ENCODE measurements around the gene RALGAPA2.

Gene RALGAPA2

GRCh38 chr20:20668639-20669038, 43.8 kb downstream of the RALGAPA2 start:
- no peak overlapping the region for H3K9ac ChIP-seq (ENCODE audit: low read depth, low read length, poor library complexity, severe bottlenecking)
- no peak overlapping the region for H2AFZ ChIP-seq (ENCODE audit: low read length)
- TF ChIP-seq EZH2phosphoT487 (IDR thresholded peaks at IDR 0.05; ENCODE audit: borderline replicate concordance) (no peak), CTCF (conservative IDR thresholded peaks at IDR 0.05; ENCODE audit: low read length) (no peak)
- H4K20me1 ChIP-seq (ENCODE audit: insufficient read depth, low read length, poor library complexity, severe bottlenecking): no peaks in the 10 kb centered on the region
- H3K79me2 ChIP-seq (ENCODE audit: insufficient read depth, low read length): no peaks in the 10 kb centered on the region
- peak overlapping the region; percentile 48 for H3K4me2 ChIP-seq (ENCODE audit: low read depth, low read length, poor library complexity, severe bottlenecking)
- peaks cover 42% of the 10 kb centered on the region for H3K4me1 ChIP-seq (ENCODE audit: insufficient read depth, low read length, poor library complexity, severe bottlenecking)
- no peaks in the 10 kb centered on the region for H3K36me3 ChIP-seq (ENCODE audit: insufficient read depth, low read length)
- H3K4me3 ChIP-seq (ENCODE audit: low read length, poor library complexity, severe bottlenecking): peak overlapping the region; percentile 17
- no peaks in the 10 kb centered on the region for H3K9me2 ChIP-seq (replicated peaks; ENCODE audit: low read depth, low read length)
- no peaks in the 10 kb centered on the region for H3F3A ChIP-seq (ENCODE audit: low read depth)
- no peaks in the 10 kb centered on the region for H3K27me3 ChIP-seq (ENCODE audit: insufficient read depth, low read length, poor library complexity, severe bottlenecking)
- no peaks in the 10 kb centered on the region for H3K9me3 ChIP-seq (ENCODE audit: insufficient read depth, low read depth, low read length)

- peak overlapping the region; percentile 48 for H3K4me2 ChIP-seq (ENCODE audit: low read depth, low read length, poor library complexity, severe bottlenecking)
- peak overlapping the region; percentile 12 for H3K9ac ChIP-seq (ENCODE audit: low read depth, low read length, poor library complexity, severe bottlenecking)
- no peaks in the 10 kb centered on the region for H3K9me3 ChIP-seq (ENCODE audit: insufficient read depth, low read depth, low read length)
- no peaks in the 10 kb centered on the region for H4K20me1 ChIP-seq (ENCODE audit: insufficient read depth, low read length, poor library complexity, severe bottlenecking)
- H3K4me3 ChIP-seq (ENCODE audit: low read length, poor library complexity, severe bottlenecking): no peak overlapping the region
- H3F3A ChIP-seq (ENCODE audit: low read depth): no peaks in the 10 kb centered on the region
- H3K27me3 ChIP-seq (ENCODE audit: insufficient read depth, low read length, poor library complexity, severe bottlenecking): no peaks in the 10 kb centered on the region
- peaks cover 43% of the 10 kb centered on the region for H3K4me1 ChIP-seq (ENCODE audit: insufficient read depth, low read length, poor library complexity, severe bottlenecking)
- H3K36me3 ChIP-seq (ENCODE audit: insufficient read depth, low read length): no peaks in the 10 kb centered on the region
- no peak for TF ChIP-seq CTCF (conservative IDR thresholded peaks at IDR 0.05; ENCODE audit: low read length)
- TF ChIP-seq EZH2phosphoT487 (IDR thresholded peaks at IDR 0.05; ENCODE audit: borderline replicate concordance): no peak
- H2AFZ ChIP-seq (ENCODE audit: low read length): no peak overlapping the region
- no peaks in the 10 kb centered on the region for H3K9me2 ChIP-seq (replicated peaks; ENCODE audit: low read depth, low read length)
- H3K79me2 ChIP-seq (ENCODE audit: insufficient read depth, low read length): no peaks in the 10 kb centered on the region
These were observed 46.1 kb downstream of the RALGAPA2 start for GRCh38 chr20:20666359-20666758.

- no peaks in the 10 kb centered on the region for H3K9me2 ChIP-seq (replicated peaks; ENCODE audit: low read depth, low read length)
- H3K79me2 ChIP-seq (ENCODE audit: insufficient read depth, low read length): no peaks in the 10 kb centered on the region
- H4K20me1 ChIP-seq (ENCODE audit: insufficient read depth, low read length, poor library complexity, severe bottlenecking): no peaks in the 10 kb centered on the region
- no peaks in the 10 kb centered on the region for H3K36me3 ChIP-seq (ENCODE audit: insufficient read depth, low read length)
- H3K9ac ChIP-seq (ENCODE audit: low read depth, low read length, poor library complexity, severe bottlenecking): peak overlapping the region; percentile 12
- H3K4me2 ChIP-seq (ENCODE audit: low read depth, low read length, poor library complexity, severe bottlenecking): peak overlapping the region; percentile 48
- H3F3A ChIP-seq (ENCODE audit: low read depth): no peaks in the 10 kb centered on the region
- TF ChIP-seq CTCF (conservative IDR thresholded peaks at IDR 0.05; ENCODE audit: low read length): no peak
- TF ChIP-seq EZH2phosphoT487 (IDR thresholded peaks at IDR 0.05; ENCODE audit: borderline replicate concordance): no peak
- no peaks in the 10 kb centered on the region for H3K27me3 ChIP-seq (ENCODE audit: insufficient read depth, low read length, poor library complexity, severe bottlenecking)
- no peak overlapping the region for H3K4me3 ChIP-seq (ENCODE audit: low read length, poor library complexity, severe bottlenecking)
- H3K4me1 ChIP-seq (ENCODE audit: insufficient read depth, low read length, poor library complexity, severe bottlenecking): peaks cover 43% of the 10 kb centered on the region
- no peaks in the 10 kb centered on the region for H3K9me3 ChIP-seq (ENCODE audit: insufficient read depth, low read depth, low read length)
- H2AFZ ChIP-seq (ENCODE audit: low read length): no peak overlapping the region
These were observed 46.7 kb downstream of the RALGAPA2 start for GRCh38 chr20:20665606-20666332.
